Esophagus squamous epithelium (tissue), 4 donors: ENCODE measurements around the gene CHAF1B.

Source experiments
- POLR2A ChIP-seq, 4 donors: fragments of 450-650 bp; IDR thresholded peaks; one replicate each; pipeline ENCODE4 v1.6.1; 2017; ENCODE audit warnings: antibody characterized with exemption in 4 of 4, mild to moderate bottlenecking in 4 of 4, moderate library complexity in 3 of 4
- TF ChIP-seq, protein P1 (sequence below), 6 experiments: fragments of 450-650 bp in 4 of 6; fragments of 200-600 bp in 2 of 6; sonication (generic) in 2 of 6; IDR thresholded peaks; one replicate each; pipeline ENCODE4 v1.5.1; 2016 to 2019; ENCODE audit warnings: antibody characterized with exemption in 6 of 6, mild to moderate bottlenecking in 4 of 6, moderate library complexity in 4 of 6

DNA sequence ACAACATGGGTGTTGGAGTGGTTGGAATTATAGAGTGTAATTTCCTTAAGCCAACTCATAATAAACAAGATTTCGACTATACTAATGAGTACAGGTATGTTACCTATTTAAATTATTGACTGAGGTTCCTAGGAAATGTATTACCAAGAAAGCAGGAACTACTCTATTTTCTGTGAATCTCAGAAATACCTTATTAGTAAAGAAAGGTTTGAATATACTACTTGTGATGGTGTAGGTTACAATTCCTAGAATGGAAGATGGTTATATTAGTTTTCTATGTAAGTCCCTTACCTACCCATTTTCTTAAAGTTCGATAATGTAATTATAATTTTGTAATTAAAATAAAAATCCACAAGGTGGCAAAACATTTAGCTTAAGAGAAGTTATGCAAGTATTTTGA is 35.9 kb upstream of the CHAF1B start:
- TF ChIP-seq, protein P1, sequence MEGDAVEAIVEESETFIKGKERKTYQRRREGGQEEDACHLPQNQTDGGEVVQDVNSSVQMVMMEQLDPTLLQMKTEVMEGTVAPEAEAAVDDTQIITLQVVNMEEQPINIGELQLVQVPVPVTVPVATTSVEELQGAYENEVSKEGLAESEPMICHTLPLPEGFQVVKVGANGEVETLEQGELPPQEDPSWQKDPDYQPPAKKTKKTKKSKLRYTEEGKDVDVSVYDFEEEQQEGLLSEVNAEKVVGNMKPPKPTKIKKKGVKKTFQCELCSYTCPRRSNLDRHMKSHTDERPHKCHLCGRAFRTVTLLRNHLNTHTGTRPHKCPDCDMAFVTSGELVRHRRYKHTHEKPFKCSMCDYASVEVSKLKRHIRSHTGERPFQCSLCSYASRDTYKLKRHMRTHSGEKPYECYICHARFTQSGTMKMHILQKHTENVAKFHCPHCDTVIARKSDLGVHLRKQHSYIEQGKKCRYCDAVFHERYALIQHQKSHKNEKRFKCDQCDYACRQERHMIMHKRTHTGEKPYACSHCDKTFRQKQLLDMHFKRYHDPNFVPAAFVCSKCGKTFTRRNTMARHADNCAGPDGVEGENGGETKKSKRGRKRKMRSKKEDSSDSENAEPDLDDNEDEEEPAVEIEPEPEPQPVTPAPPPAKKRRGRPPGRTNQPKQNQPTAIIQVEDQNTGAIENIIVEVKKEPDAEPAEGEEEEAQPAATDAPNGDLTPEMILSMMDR (IDR thresholded peaks at IDR 0.05), result no peak
- no peak for TF ChIP-seq POLR2A (IDR thresholded peaks at IDR 0.05)
